ENCODE data around the gene CNBP.
A peak's percentile ranks its signal among the peaks of the same experiment; 100 is the strongest.

Gene CNBP

GRCh38 chr3:129130291-129130813, 53.3 kb downstream of the CNBP start:
- no peak for DNase-seq

- DNase-seq, result no peak
Observed at GRCh38 chr3:129128357-129129155, 55.1 kb downstream of the CNBP start.

- no peak for DNase-seq
Observed at GRCh38 chr3:129126726-129127280, 56.9 kb downstream of the CNBP start.

GRCh38 chr3:129123314-129124060, 60.2 kb downstream of the CNBP start:
- DNase-seq, result no peak

GRCh38 chr3:129122412-129123011, 61.2 kb downstream of the CNBP start:
- no peak for DNase-seq

- DNase-seq, result peak; percentile 80
Observed at GRCh38 chr3:129121792-129122411, 61.8 kb downstream of the CNBP start, which contains the start of gene RAB43. RAB43 (minus strand) TSS chr3:129121804; CDS start chr3:129121489, 315 bp downstream.

- peak; percentile 36 for DNase-seq
Observed at GRCh38 chr3:129121016-129121791, 62.5 kb downstream of the CNBP start.

GRCh38 chr3:129120254-129121004, 63.3 kb downstream of the CNBP start:
- DNase-seq, result peak; percentile 87

GRCh38 chr3:129119365-129120100, 64.2 kb downstream of the CNBP start:
- DNase-seq, result no peak

GRCh38 chr3:129118745-129119144, 65.0 kb downstream of the CNBP start:
- DNase-seq, result peak; percentile 18
